ENCODE measurements around the gene PUSL1.

The PUSL1 gene

DNA sequence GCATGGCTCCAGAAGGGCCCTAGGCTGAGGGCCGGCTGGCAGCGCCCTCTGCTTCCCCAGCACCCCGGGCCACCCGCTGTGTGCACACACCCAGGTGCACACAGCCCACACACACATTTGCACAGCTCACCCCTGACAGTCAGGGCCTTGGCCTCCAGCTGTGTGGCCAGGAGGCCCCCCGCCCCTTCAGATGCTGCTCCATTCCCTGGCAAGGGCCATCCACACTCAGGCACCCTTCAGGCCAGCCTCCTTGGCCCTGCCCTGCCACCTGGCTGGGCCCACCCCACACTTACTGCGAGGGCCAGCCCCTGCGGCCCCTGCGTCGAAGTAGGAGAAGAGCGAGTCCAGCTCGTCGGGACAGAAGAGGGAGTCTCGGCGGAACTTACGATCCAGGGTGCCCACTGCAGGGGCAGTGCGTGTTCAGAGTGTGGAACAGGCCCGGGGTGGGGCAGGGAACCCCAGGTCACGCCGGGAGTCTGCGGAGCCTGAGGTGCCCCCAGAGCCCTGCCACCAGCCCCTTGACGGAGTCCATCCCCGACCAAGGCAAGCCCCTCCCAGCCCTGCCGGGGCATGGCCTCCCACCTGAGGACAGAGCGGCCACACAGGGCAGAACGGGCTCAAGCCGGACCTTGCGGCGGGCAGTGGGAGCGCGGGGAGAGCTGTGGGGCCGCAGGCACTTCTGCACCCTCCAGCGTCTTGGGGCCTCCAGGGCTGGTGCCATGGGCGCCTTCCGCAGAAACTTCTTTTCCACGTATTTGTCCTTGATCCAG is 13.1 kb upstream of the PUSL1 start:
- no peak for DNase-seq (ENCODE audit: low spot score)

DNA sequence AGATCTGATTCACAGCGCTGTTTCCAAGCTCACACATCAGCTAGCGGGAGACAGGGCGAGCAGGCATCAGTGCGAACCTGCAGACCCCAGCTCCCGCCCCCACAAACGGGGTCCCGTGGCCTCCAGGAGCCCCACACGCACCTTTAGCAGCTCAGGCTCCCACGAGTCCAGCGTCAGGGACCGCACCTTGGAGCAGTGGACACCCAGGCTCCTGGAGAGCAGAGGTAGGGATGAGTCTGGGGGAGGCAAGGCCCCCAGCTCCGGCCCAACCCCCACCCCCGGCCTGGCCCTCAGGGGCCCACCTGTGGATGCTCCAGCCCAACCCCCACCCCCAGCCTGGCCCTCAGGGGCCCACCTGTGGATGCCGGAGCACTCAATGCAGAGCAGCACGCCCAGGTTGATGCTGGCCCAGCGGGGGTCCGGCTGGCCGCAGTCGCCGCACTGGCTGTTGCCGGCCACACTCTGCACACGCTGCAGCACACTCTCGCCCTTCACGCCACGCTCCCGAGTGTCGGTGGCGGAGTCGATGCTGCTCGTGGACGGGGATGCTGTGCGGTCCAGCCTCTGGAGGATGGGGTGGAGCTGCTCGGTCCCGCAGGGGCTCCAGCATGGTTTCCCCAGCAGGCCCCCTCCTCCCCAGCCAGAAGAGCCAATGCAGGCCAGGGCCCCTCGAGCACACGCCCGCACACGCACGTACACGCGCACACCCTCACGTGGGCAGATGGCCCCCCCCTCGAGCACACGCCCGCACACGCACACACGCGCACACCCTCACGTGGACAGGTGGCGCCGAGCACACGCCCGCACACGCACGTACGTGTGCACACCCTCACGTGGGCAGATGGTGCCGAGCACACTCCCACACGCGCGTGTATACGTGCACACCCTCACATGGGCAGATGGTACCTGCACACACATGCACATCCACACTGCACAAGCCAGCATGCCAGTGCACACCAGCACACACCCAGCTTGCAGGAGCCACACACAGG is 12.0 kb upstream of the PUSL1 start:
- DNase-seq (ENCODE audit: low spot score), result no peak

DNA sequence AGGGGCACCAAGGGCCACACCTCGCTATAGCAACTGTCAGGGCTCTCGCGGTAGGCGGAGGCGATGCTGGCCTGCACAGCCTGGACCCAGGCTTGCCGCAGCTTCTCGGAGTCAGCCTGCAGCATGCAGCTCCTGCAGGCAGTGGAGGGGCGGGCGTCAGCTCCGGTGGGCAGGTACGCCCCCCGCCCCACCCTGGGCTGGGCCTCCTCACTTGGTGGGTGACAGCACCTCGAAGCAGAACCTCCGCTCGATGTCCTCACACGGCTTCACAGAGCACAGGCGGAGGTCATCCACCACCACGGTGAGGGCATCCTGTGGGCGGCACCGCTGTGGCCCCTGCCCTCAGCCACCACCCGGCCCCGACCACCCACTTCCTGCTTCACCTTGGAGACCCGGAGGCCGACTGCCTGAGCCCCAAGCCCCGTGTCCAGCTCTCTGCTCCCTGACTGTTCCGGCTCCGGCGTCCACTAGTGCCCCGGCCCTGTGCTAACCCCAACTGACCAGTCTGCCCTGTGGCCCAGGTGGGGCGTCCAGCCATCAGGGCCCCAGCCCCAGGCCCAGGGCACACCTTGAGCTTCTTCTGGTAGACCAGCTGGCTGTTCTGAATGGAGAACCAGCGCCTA is 10.5 kb upstream of the PUSL1 start:
- DNase-seq (ENCODE audit: low spot score), result no peak

DNA sequence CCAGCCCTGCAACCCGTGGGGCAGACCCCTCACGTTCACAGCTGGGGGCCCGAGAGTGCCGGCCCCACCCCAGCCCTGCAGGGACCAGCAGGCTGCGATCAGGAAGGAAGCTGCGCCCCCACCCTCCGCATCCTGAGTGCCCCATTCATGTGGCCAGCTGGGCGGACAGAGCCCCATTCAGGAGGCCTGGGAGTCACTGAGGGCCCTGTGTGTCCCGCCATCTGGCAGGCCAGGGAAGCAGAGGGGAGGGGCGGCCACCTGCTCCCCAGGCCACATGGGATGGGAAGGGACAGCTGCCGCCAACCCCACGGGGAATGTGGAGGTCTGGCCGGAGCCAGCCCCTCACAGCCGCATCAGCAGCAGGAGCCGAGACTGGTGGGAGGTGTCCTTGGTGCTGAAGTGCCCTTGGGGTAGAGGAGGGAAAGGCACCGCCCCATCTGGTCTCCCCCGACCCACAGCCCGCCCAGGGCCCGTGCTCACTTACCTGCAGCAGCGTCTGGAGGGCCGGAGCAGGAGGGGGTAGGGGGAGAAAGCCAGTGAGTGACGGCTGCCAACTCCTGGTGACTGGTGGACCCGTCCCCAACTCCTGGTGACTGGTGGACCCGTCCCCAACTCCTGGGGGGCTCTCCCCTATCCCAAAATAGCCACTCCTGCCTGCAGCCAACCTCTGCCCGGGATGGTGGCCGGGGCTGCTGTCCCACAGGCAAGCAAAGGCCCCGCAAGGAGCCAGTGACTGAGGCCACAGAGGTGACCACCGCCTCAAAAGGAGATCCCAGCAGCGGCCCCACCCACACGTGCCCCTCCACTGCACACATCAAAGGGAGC is 9.3 kb upstream of the PUSL1 start:
- no peak for DNase-seq (ENCODE audit: low spot score)

DNA sequence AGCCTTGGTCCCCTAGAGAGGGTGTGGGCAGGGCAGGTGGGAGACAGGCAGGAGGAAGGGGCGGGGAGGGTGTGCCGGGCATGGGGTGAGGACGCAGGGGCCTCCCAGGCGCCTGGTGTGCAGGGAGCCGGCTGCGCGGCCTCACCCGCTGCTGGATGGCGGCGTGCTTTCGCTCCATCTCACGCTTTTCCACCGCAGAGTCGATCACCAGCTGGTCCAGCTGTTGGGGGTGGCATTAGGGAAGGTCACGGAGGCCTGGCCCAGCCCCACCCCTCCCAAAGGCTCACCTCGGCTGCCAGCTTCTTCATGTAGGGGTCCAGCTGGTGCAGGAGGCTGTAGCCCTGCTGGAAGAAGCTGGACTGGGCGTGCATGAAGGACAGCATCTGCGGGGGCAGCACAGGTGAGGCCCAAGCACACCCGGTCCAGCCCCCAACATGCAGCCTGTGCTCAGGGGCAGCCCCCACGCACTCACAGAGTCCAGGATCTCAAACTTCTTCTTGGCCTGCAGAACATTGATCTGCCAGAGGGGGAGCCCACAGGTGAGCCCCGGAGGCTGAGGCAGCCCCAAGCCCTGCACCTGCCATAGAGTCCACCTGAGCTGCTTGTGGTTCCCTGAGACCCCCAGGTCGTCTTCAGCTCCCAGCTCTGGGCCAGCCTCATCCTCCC is 8.6 kb upstream of the PUSL1 start:
- DNase-seq (ENCODE audit: low spot score), result no peak

DNA sequence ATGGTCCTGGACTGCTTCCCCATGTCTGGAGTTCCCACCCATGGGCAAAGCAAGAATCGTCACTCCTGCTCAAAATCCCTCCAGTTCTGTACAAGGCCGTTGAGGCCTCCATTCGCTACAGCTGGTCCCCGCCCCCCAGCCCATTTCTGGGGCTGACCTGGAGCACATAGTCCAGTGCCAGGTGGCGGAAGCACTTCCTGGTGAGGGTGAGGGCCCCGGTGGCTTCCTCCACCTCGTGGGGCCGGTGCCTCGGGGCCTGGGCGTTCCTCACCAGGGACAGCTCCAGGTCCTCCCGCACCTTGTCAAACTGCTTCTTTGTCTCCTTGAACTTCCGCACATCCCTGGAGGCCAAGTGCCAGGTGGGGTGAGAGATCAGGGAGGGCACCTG is 8.1 kb upstream of the PUSL1 start:
- no peak for DNase-seq (ENCODE audit: low spot score)

DNA sequence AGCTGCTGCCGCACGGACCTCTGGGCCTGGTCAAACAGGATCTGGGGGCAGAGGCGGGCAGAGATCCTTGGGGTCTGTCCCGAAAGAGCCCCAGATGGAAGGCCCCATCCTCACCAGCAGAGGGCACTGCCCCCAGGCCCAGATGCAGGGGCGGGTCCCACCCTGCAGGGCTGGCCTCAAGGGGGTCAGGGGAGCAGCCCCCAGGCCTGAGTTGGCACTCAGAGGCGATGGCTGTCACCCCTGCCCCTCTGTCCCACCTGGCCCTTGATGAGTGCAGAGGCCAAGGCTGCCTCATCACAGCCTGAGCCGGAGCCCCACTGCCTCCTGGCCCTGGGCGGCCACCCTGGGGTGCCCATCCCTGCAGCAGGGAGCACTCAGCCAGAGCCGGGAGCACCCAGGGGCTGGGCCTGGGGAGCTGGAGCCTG is 6.4 kb upstream of the PUSL1 start:
- DNase-seq (ENCODE audit: low spot score), result no peak

DNA sequence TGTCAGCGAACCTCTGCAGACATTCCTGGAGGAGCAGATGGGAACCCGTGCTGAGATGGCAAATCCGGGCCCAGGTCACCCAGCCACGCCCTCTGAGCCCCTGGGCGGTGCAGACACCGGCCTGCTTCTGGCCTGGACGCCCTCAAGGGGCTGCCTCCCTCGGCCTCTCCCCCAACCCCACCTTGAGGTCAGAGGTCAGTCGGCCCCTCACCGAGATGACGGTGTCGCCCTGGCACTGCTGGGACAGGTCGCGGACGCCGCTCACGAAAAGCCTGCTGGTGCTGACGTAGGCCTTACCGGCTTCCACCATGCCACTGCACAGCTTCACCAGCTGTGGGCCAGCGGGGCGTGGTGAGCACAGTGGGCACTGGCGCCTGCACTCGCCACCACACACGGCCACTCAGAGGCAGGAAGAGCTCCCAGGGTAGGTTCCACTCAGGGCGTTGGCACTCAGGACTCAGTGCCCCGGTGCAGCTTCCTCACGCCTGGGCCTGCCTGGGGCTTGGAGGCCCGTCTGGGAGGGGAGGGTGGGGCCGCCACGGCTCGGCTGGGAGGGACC is 5.4 kb upstream of the PUSL1 start:
- DNase-seq (ENCODE audit: low spot score), result no peak

DNA sequence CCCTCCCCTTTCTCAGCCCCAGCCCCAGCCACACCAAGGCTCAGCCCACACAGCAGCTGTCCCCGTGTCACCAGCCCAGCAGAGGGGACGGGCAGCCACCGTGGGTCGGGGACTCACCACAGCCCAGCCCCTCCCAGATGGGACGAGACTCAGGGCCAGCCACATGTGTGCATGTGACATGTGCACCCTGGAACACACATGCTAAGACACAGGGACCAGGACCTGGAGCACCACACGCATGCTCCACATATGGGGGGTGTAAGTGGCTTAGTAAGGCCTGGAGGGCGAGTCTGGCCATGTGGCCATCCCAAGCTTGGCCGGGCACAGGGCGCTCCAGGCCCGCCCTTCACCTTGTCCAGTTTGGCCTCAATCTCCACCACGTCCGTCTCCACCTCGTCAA is 4.7 kb upstream of the PUSL1 start:
- no peak for DNase-seq (ENCODE audit: low spot score)

DNA sequence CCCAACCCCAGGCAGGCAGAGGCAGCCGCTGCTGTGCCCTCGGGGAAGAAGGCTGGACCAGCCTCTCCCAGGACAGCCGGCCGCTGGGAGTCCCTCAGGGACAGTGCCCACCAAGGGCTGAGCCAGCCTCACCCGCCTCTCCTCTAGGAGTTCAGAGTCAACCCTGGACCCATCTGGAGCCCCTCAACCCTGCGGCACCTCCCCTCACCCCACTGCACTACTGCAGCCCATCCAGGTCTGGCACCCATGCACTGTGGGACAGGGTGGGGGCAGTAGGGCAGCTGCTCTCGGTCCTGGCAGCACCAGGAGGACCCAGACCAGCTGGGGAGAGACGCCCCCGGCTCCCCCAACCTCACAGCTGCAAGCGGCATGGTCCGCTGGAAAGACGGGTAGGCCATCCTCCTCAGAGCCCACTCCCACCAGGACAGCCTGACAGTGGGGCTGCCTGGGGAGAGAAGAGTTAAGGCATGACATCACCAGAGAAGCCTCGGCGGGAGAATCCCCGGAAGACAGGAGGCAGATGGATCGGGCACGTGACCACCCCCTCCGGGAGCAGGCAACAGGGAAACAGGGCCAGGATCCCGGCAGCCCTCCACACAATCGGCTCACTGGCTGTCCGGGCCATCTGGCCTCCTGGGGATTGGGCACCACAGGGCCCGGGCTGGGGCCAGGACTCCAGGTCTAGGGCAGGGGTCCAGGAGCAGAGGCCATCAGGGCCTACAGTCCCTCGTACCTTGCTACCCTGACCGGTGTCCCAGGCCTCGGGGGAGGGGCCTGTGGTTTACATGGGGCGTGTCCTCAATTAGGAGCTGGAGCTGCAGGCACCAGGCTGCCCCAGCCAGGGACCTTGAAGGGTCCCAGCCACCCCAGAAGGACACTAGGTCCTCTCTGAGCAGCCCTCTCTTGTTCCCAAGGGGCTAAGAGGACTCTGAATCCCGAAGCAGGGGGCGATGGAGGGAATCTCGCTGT is 3.8 kb upstream of the PUSL1 start:
- DNase-seq (ENCODE audit: low spot score), result no peak

DNA sequence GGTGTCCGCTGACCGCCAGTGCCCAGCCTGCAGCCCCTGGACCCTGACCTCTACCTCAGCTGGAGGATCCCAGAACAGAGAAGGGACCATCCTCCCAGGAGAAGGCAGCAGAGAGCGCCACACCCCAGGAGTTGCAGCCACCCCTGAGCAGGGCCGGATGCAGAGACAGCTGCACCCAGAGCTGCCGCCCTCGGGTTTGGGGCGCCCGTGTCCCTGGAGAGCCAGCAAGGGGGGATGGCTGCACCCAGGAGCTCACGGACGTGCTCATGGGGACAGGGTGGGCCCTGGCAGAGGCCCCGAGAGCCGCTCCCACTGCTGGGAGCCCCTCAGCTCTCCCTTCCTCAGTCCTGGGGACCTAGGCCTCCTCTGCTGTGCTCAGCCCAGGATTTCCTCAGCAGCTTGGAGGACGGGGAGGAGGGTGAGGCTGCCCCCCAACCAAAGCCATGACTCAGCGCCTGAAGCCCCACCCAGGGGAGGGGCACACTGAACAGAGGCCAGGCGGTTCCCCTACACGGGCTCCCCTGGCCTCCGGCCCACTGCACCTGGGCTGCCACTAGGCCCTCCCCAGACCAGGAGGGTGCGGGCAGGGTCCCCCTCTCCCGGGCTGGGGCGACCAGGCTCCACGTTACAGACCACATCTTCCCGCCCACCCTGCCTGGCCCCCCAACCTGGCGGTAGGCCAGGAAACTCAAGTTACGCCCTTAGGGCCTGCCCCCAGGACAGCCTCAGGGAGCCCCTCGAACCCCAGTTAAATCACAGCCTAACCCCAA is 2.9 kb upstream of the PUSL1 start:
- DNase-seq (ENCODE audit: low spot score), result peak; percentile 78

DNA sequence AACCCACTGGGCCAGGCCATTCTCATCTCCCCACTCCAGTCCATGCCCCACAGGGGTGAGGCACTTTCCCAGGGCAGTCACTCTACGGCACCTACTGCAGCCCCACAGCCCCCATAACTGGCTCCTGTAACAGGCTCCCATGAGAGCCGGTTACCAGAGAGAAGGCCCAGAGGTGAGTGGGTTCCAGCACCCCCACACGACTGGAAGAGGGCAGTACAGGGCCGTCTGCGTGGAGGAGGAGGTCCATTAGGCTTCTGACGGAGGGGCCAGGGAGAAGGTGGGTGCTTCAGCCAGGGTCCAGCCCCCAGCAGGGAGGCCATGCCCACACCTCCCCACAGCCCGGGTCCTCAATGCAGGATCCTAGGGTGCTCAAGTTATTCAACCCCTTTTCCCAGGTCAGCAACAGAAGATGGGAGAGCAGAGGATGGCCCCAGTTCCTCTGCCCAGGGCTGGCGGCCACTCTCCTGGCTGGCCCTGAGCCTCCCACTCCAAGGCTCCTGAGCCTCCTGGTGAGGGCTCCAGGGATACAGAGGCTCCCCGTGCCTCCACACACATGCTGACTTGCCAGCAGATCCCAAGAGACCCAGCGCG is 2.2 kb upstream of the PUSL1 start:
- no peak for DNase-seq (ENCODE audit: low spot score)

DNA sequence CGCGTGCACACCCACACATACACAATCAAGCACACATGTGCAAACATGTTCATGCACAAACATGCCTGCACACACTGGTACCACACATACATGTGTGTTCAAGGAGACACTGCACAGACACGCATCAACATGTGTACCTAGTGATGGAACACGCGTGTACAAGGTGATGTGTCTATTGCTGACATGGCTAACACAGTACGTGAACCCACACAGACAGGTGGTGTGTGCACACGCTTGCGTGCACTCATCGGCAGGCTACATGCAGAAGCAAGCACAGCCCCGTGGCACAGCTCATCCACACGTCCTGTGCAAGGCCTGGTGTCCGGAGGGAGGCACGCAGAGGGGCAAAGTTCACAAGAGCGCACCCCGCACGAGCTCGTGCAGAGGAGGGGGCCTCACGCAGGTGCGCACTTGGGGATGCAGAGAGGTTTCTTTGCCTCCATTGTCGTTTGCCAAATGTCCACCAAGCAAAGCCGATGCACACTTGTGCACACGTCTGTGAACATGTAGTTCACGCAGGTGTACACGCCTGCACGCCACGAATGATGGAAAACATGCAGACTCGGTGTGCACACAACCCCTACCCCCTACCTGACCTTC is 1.6 kb upstream of the PUSL1 start:
- no peak for DNase-seq (ENCODE audit: low spot score)

DNA sequence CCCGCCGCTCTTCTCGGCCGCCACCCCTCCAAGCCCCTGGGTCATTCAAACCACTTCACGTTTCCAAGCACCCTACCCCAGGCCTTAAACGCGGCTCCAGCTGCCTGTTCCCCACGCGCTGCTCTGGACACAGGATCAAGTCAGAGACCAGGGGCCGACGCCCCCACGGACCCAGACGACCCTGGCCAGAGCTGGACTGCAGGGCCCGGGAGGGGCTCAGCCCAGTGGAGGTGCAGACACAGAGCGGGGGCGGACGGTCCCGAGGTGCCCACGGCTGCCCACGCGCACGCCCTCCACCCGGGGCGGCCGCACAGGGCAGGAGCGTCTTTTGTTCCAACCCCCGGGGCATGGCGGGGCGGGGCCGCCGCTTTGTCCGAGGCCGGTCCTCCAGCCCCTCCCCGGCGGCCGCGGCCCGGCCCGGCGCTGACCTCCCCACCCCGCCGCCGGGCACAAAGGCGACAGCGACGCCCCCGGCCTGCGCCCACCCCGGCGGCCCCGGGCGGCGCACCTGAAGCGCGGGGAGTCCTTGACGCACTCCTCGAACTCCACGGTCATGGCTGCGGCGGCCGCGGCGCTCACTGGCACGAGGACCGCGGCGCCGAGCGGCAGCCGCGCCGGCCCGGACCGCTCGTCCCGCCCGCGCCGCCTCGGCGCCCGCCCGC is 1.0 kb upstream of the PUSL1 start:
- no peak for DNase-seq (ENCODE audit: low spot score)

DNA sequence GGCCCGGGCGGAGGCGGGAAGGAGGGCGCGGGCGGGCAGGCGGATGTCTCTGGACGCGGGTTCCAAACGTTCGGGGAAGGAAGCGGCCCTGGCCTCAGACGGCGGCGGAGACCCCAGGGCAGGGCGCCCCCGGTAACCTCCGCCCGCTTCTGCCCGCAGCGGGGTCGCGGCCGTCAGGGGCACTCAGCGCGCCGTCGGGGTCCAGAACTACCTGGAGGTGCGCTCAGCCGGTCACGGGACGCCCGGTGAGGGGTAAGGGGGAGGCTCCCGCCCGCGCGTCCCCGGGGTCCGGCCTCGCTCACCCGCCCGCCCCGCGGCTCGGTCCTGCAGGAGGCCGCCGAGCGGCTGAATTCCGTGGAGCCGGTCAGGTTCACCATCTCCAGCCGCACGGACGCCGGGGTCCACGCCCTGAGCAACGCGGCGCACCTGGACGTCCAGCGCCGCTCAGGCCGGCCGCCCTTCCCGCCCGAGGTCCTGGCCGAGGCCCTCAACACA is 406 bp downstream of the PUSL1 start:
- DNase-seq (ENCODE audit: low spot score), result no peak

DNA sequence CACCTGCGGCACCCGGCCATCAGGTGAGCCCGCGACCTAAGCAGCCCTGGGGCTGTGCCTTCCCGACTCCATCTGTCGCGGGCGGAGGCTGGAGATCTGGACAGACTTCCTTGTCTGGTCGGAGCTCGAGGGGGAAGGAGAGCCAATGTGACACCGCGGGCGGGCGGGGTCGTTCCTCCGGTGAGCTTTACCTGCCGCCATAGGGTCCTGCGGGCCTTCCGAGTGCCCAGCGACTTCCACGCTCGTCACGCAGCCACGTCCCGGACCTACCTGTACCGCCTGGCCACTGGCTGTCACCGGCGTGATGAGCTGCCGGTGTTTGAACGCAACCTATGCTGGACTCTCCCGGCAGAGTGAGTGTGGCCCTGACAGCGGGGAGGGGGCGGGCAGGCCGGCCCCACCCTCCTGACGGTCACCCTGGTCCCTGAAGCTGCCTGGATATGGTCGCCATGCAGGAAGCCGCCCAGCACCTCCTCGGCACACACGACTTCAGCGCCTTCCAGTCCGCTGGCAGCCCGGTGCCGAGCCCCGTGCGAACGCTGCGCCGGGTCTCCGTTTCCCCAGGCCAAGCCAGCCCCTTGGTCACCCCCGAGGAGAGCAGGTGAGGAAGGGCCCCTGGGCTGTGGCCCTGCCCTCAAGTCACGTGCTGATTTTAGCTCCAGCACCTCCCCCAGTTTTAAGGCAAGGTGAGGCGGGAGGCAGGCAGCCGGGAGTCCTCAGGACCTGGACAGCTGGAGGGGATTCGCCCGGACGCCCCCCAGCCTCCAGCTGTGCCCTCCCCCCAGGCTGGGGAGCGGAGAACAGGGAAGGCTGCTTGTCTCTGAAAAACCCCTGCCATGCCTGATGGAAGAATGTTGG is 1.1 kb downstream of the PUSL1 start:
- no peak for DNase-seq (ENCODE audit: low spot score)

DNA sequence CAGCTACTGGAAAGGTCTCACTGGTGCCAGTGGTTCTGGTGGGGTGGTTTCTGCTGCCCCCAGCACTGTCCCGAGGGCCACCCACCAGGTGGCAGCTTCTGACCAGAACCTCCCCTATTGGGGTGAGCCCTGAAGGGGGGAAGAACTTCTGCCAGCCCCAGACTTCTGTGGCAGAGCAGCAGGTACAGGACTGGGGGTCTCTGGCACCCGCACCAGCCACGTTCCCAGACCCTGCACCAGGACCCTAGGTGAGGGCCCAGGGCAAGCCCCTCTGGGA is 1.6 kb downstream of the PUSL1 start:
- DNase-seq (ENCODE audit: low spot score), result no peak
